HepG2 (cell line): ENCODE results near the gene XPO5. TPM values are rescaled to one million over a fixed set of nuclear protein-coding genes. Genes with fewer than 3 reads are reported as not detected.

Experiments used
- GLI4 ChIP-seq: sonication (generic); formaldehyde crosslinking; IDR thresholded peaks from 2 replicates; pipeline ENCODE4 v1.5.1; 2020; ENCODE audit warnings: missing genetic modification reagents, mild to moderate bottlenecking, moderate library complexity, borderline replicate concordance
- NFRKB ChIP-seq: fragments of 450-650 bp; IDR thresholded peaks from 2 replicates; pipeline ENCODE4 v1.6.1; 2017
- polyA plus RNA-seq, 8 experiments: library from polyadenylated mRNA; depleted of rRNA in 3 of 8; stranded (reverse) in 7 of 8; unstranded in 1 of 8; fragments of >200 nt; fragmentation: Illumina TruSeq in 4 of 8; extraction: Trizol in 4 of 8; gene quantifications; 2 replicates each; pipeline versions ENCODE4 v1.2.1 to v1.2.3, GENCODE V29; 2011 to 2016; ENCODE audit warnings: low read depth in 4 of 8, missing spikeins in 1 of 8, mixed read lengths in 1 of 8; ENCODE audit not compliant: insufficient read depth in 1 of 8
- total RNA-seq, 5 experiments: library from RNA; depleted of rRNA; stranded (reverse); fragments of >200 nt; fragmentation: Illumina TruSeq; extraction: Trizol; gene quantifications; 2 replicates each; pipeline ENCODE4 v1.2.3, GENCODE V29; 2016; ENCODE audit warnings: low read depth in 1 of 5
- TF ChIP-seq, protein P1 (sequence below): sonication (generic); formaldehyde crosslinking; IDR thresholded peaks from 2 replicates; pipeline ENCODE4 v1.4.0; 2020; ENCODE audit warnings: missing genetic modification reagents, borderline replicate concordance
- TF ChIP-seq, protein P2 (sequence below): IDR thresholded peaks from 2 replicates; pipeline ENCODE4 v1.6.1; 2016; ENCODE audit warnings: low read depth, missing genetic modification reagents, missing compliant biosample characterization

The XPO5 gene
- total and polyA plus RNA-seq, 2 of the 13 experiments (the other 11 are each of a cell fraction or from before 2014, with no cell fraction given), result 52.2 to 68.0 TPM

- TF ChIP-seq, protein P1, sequence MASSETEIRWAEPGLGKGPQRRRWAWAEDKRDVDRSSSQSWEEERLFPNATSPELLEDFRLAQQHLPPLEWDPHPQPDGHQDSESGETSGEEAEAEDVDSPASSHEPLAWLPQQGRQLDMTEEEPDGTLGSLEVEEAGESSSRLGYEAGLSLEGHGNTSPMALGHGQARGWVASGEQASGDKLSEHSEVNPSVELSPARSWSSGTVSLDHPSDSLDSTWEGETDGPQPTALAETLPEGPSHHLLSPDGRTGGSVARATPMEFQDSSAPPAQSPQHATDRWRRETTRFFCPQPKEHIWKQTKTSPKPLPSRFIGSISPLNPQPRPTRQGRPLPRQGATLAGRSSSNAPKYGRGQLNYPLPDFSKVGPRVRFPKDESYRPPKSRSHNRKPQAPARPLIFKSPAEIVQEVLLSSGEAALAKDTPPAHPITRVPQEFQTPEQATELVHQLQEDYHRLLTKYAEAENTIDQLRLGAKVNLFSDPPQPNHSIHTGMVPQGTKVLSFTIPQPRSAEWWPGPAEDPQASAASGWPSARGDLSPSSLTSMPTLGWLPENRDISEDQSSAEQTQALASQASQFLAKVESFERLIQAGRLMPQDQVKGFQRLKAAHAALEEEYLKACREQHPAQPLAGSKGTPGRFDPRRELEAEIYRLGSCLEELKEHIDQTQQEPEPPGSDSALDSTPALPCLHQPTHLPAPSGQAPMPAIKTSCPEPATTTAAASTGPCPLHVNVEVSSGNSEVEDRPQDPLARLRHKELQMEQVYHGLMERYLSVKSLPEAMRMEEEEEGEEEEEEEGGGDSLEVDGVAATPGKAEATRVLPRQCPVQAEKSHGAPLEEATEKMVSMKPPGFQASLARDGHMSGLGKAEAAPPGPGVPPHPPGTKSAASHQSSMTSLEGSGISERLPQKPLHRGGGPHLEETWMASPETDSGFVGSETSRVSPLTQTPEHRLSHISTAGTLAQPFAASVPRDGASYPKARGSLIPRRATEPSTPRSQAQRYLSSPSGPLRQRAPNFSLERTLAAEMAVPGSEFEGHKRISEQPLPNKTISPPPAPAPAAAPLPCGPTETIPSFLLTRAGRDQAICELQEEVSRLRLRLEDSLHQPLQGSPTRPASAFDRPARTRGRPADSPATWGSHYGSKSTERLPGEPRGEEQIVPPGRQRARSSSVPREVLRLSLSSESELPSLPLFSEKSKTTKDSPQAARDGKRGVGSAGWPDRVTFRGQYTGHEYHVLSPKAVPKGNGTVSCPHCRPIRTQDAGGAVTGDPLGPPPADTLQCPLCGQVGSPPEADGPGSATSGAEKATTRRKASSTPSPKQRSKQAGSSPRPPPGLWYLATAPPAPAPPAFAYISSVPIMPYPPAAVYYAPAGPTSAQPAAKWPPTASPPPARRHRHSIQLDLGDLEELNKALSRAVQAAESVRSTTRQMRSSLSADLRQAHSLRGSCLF (CRISPR knock-in tag), result no peak
- TF ChIP-seq, protein P2, sequence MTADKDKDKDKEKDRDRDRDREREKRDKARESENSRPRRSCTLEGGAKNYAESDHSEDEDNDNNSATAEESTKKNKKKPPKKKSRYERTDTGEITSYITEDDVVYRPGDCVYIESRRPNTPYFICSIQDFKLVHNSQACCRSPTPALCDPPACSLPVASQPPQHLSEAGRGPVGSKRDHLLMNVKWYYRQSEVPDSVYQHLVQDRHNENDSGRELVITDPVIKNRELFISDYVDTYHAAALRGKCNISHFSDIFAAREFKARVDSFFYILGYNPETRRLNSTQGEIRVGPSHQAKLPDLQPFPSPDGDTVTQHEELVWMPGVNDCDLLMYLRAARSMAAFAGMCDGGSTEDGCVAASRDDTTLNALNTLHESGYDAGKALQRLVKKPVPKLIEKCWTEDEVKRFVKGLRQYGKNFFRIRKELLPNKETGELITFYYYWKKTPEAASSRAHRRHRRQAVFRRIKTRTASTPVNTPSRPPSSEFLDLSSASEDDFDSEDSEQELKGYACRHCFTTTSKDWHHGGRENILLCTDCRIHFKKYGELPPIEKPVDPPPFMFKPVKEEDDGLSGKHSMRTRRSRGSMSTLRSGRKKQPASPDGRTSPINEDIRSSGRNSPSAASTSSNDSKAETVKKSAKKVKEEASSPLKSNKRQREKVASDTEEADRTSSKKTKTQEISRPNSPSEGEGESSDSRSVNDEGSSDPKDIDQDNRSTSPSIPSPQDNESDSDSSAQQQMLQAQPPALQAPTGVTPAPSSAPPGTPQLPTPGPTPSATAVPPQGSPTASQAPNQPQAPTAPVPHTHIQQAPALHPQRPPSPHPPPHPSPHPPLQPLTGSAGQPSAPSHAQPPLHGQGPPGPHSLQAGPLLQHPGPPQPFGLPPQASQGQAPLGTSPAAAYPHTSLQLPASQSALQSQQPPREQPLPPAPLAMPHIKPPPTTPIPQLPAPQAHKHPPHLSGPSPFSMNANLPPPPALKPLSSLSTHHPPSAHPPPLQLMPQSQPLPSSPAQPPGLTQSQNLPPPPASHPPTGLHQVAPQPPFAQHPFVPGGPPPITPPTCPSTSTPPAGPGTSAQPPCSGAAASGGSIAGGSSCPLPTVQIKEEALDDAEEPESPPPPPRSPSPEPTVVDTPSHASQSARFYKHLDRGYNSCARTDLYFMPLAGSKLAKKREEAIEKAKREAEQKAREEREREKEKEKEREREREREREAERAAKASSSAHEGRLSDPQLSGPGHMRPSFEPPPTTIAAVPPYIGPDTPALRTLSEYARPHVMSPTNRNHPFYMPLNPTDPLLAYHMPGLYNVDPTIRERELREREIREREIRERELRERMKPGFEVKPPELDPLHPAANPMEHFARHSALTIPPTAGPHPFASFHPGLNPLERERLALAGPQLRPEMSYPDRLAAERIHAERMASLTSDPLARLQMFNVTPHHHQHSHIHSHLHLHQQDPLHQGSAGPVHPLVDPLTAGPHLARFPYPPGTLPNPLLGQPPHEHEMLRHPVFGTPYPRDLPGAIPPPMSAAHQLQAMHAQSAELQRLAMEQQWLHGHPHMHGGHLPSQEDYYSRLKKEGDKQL (CRISPR knock-in tag), result no peak
- TF ChIP-seq GLI4 (no peak), NFRKB (no peak)
Observed at GRCh38 chr6:43582911-43583310, 7.1 kb upstream of the XPO5 start (continued).
